ENCODE measurements around the gene ARHGEF26.
"Not testable (repeated sequence)": the region's sequence is repeated elsewhere in the genome, so short reads cannot be mapped to it uniquely, and the experiment has no call there.

The ARHGEF26 gene, protein sequence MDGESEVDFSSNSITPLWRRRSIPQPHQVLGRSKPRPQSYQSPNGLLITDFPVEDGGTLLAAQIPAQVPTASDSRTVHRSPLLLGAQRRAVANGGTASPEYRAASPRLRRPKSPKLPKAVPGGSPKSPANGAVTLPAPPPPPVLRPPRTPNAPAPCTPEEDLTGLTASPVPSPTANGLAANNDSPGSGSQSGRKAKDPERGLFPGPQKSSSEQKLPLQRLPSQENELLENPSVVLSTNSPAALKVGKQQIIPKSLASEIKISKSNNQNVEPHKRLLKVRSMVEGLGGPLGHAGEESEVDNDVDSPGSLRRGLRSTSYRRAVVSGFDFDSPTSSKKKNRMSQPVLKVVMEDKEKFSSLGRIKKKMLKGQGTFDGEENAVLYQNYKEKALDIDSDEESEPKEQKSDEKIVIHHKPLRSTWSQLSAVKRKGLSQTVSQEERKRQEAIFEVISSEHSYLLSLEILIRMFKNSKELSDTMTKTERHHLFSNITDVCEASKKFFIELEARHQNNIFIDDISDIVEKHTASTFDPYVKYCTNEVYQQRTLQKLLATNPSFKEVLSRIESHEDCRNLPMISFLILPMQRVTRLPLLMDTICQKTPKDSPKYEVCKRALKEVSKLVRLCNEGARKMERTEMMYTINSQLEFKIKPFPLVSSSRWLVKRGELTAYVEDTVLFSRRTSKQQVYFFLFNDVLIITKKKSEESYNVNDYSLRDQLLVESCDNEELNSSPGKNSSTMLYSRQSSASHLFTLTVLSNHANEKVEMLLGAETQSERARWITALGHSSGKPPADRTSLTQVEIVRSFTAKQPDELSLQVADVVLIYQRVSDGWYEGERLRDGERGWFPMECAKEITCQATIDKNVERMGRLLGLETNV

GRCh38 chr3:154120961-154121700 is at the start of gene ARHGEF26:
Gene ARHGEF26 (plus strand): TSS chr3:154121390. CDS start chr3:154121993, 603 bp downstream.
- H3K27me3 ChIP-seq (ENCODE audit: insufficient read depth, low read length), result peaks cover 38% of the 10 kb centered on the region

DNA sequence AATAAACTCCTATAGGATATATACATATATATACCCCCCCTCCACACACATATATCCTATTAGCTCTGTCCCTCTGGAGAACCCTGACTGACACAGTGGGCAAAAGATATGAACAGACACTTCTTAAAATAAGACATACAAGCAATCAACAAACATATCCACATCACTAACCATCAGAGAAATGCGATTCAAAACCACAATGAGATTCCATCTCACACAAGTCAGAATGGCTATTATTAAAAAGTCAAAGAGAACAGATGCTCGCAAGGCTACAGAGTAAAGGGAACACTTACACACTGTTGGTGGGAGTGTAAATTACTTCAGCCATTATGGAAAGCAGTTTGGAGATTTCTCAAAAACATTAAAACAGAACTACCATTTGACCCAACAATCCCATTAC is 46.2 kb upstream of the ARHGEF26 start:
- Histone ChIP-seq H3K27ac (ENCODE audit: low read length) (no peak overlapping the region), H3K4me3 (ENCODE audit: low read length) (no peak overlapping the region), H3K27me3 (ENCODE audit: insufficient read depth, low read length) (no peaks in the 10 kb centered on the region), H3K4me1 (ENCODE audit: insufficient read depth, low read length) (no peaks in the 10 kb centered on the region), H3K9ac (ENCODE audit: low read depth, low read length) (no peak overlapping the region), H3K9me3 (ENCODE audit: insufficient read depth, low read depth, low read length) (no peaks in the 10 kb centered on the region), H3K36me3 (ENCODE audit: insufficient read depth, low read depth, low read length) (no peaks in the 10 kb centered on the region)

More at GRCh38 chr3:154120961-154121700, at the start of gene ARHGEF26:
- Histone ChIP-seq H3K27ac (ENCODE audit: low read length) (no peak within 1 kb of the TSS), H3K9me3 (ENCODE audit: insufficient read depth, low read depth, low read length) (no peaks in the 10 kb centered on the region), H3K36me3 (ENCODE audit: insufficient read depth, low read depth, low read length) (0 out of 2 replicates have a peak, but pooled peaks cover 9% of the 10 kb centered on the region), H3K9ac (ENCODE audit: low read depth, low read length) (peak within 1 kb of the TSS; percentile 78; the same call in 1 of the 2 replicates), H3K4me1 (ENCODE audit: insufficient read depth, low read length) (peaks cover 4% of the 10 kb centered on the region; the same call in 1 of the 2 replicates), H3K4me3 (ENCODE audit: low read length) (peak within 1 kb of the TSS; percentile 90)

GRCh38 chr3:154078672-154079071 is 42.5 kb upstream of the ARHGEF26 start:
- Histone ChIP-seq H3K9me3 (ENCODE audit: insufficient read depth, low read depth, low read length) (peaks cover 13% of the 10 kb centered on the region), H3K4me3 (ENCODE audit: low read length) (no peak overlapping the region), H3K4me1 (ENCODE audit: insufficient read depth, low read length) (no peaks in the 10 kb centered on the region), H3K27ac (ENCODE audit: low read length) (no peak overlapping the region), H3K36me3 (ENCODE audit: insufficient read depth, low read depth, low read length) (no peaks in the 10 kb centered on the region), H3K9ac (ENCODE audit: low read depth, low read length) (no peak overlapping the region), H3K27me3 (ENCODE audit: insufficient read depth, low read length) (no peaks in the 10 kb centered on the region)

GRCh38 chr3:154081305-154081704 is 39.9 kb upstream of the ARHGEF26 start:
- Histone ChIP-seq H3K4me1 (ENCODE audit: insufficient read depth, low read length) (no peaks in the 10 kb centered on the region), H3K9ac (ENCODE audit: low read depth, low read length) (no peak overlapping the region), H3K27me3 (ENCODE audit: insufficient read depth, low read length) (no peaks in the 10 kb centered on the region), H3K4me3 (ENCODE audit: low read length) (no peak overlapping the region), H3K9me3 (ENCODE audit: insufficient read depth, low read depth, low read length) (peaks cover 13% of the 10 kb centered on the region), H3K27ac (ENCODE audit: low read length) (no peak overlapping the region), H3K36me3 (ENCODE audit: insufficient read depth, low read depth, low read length) (no peaks in the 10 kb centered on the region)

GRCh38 chr3:154085071-154085470 is 36.1 kb upstream of the ARHGEF26 start:
- Histone ChIP-seq H3K27me3 (ENCODE audit: insufficient read depth, low read length) (no peaks in the 10 kb centered on the region), H3K4me1 (ENCODE audit: insufficient read depth, low read length) (no peaks in the 10 kb centered on the region), H3K4me3 (ENCODE audit: low read length) (no peak overlapping the region), H3K36me3 (ENCODE audit: insufficient read depth, low read depth, low read length) (no peaks in the 10 kb centered on the region), H3K9ac (ENCODE audit: low read depth, low read length) (no peak overlapping the region), H3K9me3 (ENCODE audit: insufficient read depth, low read depth, low read length) (peaks cover 13% of the 10 kb centered on the region), H3K27ac (ENCODE audit: low read length) (no peak overlapping the region)

DNA sequence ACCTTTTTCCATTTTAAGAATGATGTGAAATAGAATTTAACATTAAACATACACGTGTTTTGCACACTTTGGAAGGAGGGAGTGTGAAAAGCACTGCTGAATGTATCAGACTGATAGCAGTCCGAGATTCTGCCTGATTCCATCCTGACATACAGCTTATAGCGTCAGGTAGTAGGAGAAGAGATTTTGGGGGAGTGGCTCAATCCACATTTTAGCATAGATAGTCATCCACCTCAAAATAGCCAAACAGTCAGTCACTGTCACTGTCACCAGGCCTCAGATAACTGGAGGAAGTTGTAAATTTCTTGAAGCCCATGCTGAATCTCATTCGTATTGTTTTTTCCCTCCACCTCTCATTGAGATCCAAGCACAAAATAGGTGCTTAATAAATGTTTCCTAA is 35.4 kb upstream of the ARHGEF26 start:
- peaks cover 13% of the 10 kb centered on the region for H3K9me3 ChIP-seq (ENCODE audit: insufficient read depth, low read depth, low read length)

DNA sequence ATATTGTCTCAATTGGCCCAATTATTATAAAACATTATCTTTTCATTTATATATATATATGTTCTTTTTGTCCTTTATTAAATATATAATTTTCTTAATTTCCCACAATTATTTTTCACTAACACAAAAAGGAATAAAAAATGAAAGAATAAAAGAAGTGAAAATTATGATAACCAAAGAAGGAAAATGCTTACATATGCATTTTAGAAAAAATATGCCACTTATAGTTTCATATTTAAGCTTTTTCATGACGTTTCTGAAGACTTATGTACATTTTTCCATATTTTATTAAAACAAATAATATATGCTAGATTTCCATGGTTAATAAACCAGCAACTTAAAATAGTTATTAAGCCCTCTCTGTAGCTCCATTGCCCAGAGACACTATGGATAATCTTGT is 34.9 kb upstream of the ARHGEF26 start:
- no peaks in the 10 kb centered on the region for H3K27me3 ChIP-seq (ENCODE audit: insufficient read depth, low read length)
- no peaks in the 10 kb centered on the region; the same call in 1 of the 2 replicates for H3K4me1 ChIP-seq (ENCODE audit: insufficient read depth, low read length)
- H3K9ac ChIP-seq (ENCODE audit: low read depth, low read length), result no peak overlapping the region
- H3K36me3 ChIP-seq (ENCODE audit: insufficient read depth, low read depth, low read length), result no peaks in the 10 kb centered on the region
- no peak overlapping the region for H3K27ac ChIP-seq (ENCODE audit: low read length)
- H3K4me3 ChIP-seq (ENCODE audit: low read length), result no peak overlapping the region
- H3K9me3 ChIP-seq (ENCODE audit: insufficient read depth, low read depth, low read length), result peaks cover 13% of the 10 kb centered on the region

More for the DNA sequence above, 35.4 kb upstream of the ARHGEF26 start:
- no peak overlapping the region for H3K27ac ChIP-seq (ENCODE audit: low read length)
- no peaks in the 10 kb centered on the region for H3K36me3 ChIP-seq (ENCODE audit: insufficient read depth, low read depth, low read length)
- H3K9ac ChIP-seq (ENCODE audit: low read depth, low read length), result no peak overlapping the region
- H3K4me1 ChIP-seq (ENCODE audit: insufficient read depth, low read length), result no peaks in the 10 kb centered on the region
- no peaks in the 10 kb centered on the region for H3K27me3 ChIP-seq (ENCODE audit: insufficient read depth, low read length)
- no peak overlapping the region for H3K4me3 ChIP-seq (ENCODE audit: low read length)

- H3K4me3 ChIP-seq (ENCODE audit: low read length); H3K27me3 ChIP-seq (ENCODE audit: insufficient read depth, low read length); H3K36me3 ChIP-seq (ENCODE audit: insufficient read depth, low read depth, low read length); H3K9me3 ChIP-seq (ENCODE audit: insufficient read depth, low read depth, low read length); H3K4me1 ChIP-seq (ENCODE audit: insufficient read depth, low read length); H3K27ac ChIP-seq (ENCODE audit: low read length); H3K9ac ChIP-seq (ENCODE audit: low read depth, low read length): not testable (repeated sequence)
These were observed 33.3 kb upstream of the ARHGEF26 start for GRCh38 chr3:154087756-154088480.

- Histone ChIP-seq H3K9me3 (ENCODE audit: insufficient read depth, low read depth, low read length) (no peaks in the 10 kb centered on the region), H3K4me3 (ENCODE audit: low read length) (no peak overlapping the region), H3K9ac (ENCODE audit: low read depth, low read length) (no peak overlapping the region), H3K27ac (ENCODE audit: low read length) (no peak overlapping the region), H3K27me3 (ENCODE audit: insufficient read depth, low read length) (no peaks in the 10 kb centered on the region), H3K4me1 (ENCODE audit: insufficient read depth, low read length) (no peaks in the 10 kb centered on the region; the same call in 1 of the 2 replicates), H3K36me3 (ENCODE audit: insufficient read depth, low read depth, low read length) (no peaks in the 10 kb centered on the region)
These were observed 31.5 kb upstream of the ARHGEF26 start for GRCh38 chr3:154089421-154090420.

DNA sequence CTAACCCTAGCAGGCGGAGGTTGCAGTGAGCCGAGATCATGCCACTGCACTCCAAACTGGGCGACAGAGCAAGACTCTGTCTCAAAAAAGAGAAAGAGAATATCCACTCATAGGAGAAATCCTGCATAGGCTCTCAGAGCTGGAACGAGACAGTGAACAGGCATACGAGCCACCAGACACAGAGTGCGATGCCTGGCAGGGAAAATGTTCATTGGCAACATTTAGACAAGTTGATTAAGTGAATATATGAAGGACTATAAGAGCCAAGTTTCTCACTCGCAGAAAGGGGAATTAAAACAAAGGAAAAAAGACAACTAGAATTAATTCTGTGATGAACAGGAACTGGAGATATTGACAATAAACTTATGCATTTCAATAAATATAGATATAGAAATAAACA is 27.1 kb upstream of the ARHGEF26 start:
- no peak overlapping the region for H3K4me3 ChIP-seq (ENCODE audit: low read length)
- no peak overlapping the region for H3K27ac ChIP-seq (ENCODE audit: low read length)
- no peaks in the 10 kb centered on the region for H3K36me3 ChIP-seq (ENCODE audit: insufficient read depth, low read depth, low read length)
- H3K9me3 ChIP-seq (ENCODE audit: insufficient read depth, low read depth, low read length), result no peaks in the 10 kb centered on the region
- H3K27me3 ChIP-seq (ENCODE audit: insufficient read depth, low read length), result no peaks in the 10 kb centered on the region
- H3K4me1 ChIP-seq (ENCODE audit: insufficient read depth, low read length), result no peaks in the 10 kb centered on the region; the same call in 1 of the 2 replicates
- H3K9ac ChIP-seq (ENCODE audit: low read depth, low read length), result no peak overlapping the region
